NCI-H2227 treated with DMSO at 0.1 percent for 48 hours (cell line): ENCODE measurements around the gene EGFL8.
A peak's percentile ranks its signal among the peaks of the same experiment; 100 is the strongest.

Experiments
- DNase-seq: peaks from one replicate; lab custom pipeline; 2025; lab: John Stamatoyannopoulos, UW

EGFL8 gene

DNA sequence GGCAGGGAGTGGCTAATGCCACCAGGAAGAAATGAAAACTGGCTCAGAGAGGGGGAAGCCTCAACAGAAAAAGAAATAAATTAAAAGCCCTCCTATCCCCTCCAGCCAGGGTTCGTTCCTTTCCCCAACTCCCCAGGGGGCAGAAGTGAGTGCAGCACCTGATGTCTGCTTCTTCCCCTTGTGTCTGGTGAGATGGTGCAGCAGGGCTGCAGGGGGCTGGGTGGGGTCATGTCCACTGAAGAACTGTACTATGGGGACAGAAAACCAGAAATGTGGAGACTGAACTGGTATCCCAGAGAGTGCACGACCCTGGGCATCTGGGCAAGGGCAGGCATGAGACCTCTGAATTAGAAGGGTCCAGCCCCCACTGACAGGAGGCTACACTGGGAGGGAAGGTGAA lies 4.0 kb downstream of the EGFL8 start:
- no peak for DNase-seq

DNA sequence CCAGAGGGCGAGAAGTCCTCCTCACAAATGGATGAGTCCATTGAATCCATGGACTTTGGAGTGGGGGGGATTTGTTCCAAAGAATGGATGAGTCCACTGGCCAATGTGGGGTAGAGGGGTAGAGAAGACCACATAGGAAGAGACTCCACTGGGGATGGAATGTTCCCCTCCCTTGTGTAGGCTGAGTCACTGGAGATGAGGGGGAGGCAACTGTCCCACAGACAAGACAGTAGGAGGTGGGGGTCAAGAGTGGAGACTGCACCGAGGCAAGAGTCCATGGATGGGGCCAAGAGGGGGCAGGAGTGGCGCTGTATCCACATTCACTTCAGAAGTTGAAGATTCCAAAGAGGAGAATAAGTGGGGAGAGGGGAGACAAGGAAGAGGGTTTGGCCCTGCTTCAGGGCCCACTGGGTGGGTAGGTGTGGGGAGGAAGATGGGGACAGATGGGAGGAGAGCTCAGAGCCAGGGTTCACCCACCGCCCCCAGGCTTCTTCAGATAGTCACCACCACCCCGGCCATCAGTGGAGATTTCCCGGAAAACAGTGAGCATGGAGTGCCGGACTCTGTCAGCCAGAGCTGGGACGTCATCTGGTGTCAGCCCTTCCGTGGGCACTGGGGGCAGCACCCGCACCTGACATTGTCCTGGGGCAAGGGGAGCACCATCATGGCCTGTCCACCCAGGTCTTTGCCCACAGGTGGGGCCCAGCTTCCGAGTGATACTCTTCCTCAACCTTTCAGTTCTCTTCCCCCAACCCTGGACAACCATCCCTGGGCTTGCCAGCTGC lies 4.6 kb downstream of the EGFL8 start:
- DNase-seq, result no peak

DNA sequence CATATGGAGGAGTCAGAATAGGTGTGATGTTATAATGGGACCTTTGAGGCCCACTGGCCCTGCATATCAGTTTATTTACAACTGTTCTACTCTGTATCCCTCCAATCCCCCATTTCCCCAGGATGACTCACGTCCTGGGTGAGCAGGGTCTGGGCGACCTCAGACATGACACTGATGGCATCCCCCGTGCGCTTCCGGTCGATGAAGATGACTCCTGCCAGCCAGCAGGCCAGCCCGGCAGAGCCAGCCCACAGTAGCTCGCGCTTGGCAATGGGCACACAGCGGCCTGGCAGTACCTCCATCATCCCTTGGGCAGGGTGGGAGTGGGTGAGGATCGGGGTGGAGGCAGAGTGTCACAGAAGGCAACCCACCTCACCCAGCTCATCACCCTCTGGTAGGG lies 5.9 kb downstream of the EGFL8 start:
- no peak for DNase-seq

DNA sequence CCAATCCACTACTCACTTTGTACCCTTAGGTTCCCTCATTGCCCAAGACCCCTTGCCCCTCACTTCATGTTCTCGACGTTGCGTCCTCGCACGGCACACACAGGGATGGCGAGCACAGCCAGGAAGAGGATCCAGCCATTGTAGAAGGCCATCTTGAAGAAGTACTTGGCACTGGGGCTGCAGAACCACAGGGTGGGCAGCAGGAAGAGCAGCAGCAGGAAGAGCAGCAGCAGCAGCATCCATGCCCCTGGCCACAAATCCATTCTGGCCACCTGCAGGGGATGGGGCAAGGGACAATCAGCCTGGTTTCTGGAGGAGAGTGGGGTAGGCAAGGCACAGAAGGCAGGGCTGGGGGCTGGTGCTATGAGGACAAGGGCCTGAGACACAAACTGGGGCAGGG lies 6.8 kb downstream of the EGFL8 start:
- no peak for DNase-seq

DNA sequence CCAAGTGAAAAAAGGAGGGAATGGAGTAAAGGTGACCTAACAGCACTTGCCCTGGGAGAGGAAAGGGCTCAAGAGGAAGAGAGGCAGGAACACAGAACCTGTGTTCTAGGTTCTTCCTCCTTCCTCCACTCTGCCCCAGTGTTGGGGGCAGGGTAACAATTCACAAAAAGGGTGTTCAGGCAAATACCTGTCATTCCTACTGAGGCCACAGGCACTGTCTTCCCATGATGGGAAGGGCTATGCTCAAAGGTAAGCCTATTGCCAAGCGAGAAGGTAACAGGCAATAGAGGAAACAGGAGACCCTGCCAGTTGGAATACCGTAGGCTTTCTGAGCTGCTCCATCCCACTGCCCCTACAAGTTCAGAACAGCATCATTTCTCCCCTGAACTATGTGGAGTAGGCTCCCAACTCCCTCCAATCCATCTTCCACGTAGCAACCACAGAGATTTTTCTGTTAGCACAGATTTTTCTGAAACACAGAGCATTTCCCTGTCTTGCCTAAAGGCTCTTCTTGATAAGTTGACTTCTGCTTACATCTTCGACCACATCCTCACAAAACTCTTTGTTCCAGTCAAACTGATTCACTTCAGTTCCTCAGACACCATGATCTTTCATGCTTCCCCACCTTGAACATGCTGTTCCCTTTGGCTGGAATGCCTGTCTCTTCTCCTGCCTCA lies 8.8 kb downstream of the EGFL8 start:
- DNase-seq, result no peak

DNA sequence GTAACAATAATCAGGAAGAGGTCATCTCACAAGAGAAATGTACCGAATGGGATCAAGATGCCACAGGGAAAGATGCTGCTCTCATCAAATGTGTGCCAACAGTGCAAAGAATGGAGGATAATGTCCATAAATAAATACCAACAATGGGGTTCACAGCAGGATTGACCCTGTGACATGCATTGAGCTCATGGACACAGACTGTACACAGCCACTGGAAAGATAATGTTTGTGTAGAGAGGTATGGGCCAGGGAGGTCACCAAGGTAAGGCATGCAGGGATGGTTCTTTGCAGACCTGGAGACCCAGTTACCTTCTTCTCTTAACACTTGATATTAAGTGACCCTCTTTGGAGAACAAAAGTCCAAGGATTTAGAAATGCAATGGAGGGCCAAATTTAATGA lies 10.0 kb downstream of the EGFL8 start:
- DNase-seq, result no peak

DNA sequence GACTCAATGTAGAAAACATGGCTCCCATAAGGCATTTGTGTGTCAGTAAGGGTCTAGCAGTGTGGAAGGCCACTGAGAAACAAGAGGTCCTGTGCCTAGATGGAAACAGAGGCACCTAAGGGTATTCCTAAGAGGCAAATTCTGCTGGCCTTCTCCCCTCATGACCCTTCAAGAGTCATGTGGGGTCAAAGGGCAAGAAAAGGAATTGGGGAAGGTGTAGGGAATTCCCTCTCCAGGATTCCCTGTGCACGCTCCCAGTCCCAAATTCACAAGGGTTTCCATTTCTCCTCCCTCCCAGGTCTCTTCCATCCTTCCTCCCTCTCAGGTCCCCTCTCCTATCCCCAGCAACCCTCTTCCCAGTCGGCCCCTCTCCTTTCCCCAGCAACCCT lies 10.9 kb downstream of the EGFL8 start:
- no peak for DNase-seq

DNA sequence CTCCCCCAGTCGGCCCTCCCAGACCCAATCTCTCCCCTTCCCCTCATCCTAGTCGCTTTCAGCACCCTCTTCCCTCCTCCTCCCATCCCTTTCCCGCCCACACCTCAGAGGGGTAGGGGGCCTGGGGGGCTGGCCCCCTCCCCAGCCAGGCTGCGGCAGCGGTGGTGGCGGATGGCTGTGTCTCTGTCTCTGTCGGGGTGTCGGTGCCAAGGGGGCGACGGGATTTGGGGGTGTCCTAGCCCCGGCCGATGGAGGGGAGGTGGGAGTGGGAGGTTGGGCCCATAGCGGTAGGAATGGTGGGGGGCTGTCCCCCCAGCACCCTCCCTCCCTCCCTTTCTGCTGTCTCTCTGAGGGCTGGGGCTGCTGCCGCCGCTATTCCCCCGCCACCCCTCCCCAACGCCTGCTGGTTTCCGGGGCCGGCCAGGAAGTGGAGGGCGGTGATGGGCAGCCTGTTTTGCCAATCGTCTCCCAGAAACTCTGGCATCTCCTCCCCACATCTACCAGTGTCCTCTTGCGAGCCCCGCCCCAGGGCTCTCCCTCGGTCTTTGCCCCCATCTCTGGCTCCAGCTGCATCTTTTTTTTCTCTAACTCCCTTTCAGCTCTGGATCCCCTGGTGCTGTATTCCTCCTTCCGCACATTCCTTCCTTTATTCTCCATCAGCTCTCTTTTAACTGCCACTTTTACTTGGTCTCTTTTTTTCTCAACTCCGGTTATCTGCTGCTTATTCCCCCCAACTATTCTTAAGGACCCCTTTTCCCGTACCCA lies 11.5 kb downstream of the EGFL8 start, which contains the start of gene AGPAT1:
AGPAT1 (minus strand) TSS at position 374 of the 765 bp plus-strand sequence. CDS start 4,588 bp downstream, outside the sequence.
- DNase-seq, result peak; percentile 94

DNA sequence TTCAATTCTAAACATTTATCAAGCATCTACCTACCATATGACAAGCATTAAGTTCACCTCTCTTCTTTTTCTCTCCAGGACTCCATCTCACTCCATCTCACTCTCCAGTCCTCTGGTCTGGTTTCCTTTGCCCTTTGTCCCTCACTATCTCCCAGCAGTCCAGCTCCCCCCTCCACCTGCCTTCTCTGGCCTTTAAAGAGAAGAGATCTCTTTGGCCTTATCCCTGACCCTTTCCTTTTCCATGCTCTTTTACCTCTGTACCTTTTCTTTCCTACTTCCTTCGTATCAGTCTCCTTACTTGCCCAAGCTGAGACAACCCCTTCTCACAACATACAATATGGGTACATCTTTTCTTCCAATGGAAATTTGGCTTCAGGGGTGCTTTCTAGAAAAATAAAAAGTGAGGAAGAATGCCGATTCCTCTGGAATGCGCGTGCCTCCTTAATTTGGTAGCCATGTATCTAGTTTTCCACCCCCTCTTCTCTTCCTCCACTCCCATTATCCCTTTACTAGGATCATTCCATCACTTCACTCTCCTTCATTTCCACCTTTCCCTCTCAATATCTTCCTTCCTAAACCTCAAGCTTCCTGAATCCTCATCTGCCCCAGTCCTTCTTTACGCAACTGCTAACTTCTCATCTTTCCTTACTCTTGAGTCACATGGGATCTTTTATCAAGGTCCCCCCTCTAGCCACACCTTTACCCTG lies 12.2 kb downstream of the EGFL8 start:
- DNase-seq, result peak; percentile 57

DNA sequence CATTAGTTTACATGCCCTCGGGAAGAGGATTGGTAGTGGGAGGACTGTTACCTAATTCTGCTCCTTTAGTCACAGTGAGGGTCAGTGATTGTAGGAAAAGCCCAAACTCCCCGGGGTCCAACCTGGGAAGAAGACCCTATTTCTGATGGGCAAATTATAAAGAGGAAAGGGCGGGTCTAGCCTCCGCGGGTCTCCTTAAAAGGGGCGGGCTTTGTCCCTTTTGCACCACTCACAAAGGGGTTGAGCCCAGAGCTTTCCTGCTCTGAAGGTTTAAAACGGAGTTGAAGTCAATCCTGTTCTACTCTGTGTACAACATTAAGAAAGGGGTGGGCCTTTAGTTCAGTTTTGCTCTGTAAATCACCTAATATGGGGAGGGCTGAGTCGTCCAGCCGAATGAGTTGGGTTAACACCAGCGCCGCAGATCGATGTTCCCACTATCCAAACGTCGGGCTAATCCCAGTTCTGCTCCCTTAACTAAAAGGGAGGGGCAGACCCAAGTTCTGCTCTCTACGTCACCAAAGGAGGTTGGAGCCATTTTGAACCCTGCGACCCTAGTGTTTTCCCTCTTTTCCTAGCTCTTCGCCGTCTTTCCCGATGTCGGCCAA lies 12.9 kb downstream of the EGFL8 start:
- no peak for DNase-seq

DNA sequence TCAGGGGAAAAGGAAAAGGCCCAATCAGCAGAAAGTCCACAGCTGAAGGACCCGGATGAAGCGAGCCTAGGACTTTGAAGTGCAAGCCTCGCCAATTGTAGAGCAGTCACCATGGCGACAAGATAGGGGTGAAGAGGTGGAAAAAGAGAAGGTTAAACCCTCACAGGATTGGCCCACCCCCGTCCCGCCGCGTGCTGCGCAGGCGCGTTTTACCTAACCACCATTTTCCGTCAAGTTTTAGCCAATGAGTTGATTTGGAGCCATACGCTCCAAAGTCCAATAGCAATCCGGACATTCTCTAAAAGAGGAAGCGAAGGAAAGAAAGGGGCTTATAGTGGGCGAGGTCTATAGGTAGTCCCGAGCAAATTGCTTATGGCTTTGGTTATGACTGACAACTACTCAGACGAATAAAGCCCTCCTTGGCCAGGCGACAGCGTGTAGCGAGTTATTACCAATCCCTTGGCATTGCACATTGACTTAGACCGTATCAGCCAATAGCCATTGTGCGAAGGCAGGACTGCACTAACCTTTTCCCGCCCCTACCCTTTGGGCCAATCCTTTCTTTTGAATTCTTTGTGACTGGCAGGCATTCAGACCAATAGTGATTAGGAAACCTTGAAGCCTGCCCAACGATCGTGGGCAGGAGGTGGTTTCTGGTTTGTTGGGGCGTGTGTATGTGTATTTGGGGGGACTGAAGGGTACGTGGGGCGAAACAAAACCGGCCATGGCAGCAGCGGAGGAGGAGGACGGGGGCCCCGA lies 13.6 kb downstream of the EGFL8 start, which contains the start of gene RNF5:
RNF5 (plus strand) TSS at position 618 of the 759 bp plus-strand sequence; CDS start at position 725, 107 bp downstream.
- DNase-seq, result peak; percentile 100

DNA sequence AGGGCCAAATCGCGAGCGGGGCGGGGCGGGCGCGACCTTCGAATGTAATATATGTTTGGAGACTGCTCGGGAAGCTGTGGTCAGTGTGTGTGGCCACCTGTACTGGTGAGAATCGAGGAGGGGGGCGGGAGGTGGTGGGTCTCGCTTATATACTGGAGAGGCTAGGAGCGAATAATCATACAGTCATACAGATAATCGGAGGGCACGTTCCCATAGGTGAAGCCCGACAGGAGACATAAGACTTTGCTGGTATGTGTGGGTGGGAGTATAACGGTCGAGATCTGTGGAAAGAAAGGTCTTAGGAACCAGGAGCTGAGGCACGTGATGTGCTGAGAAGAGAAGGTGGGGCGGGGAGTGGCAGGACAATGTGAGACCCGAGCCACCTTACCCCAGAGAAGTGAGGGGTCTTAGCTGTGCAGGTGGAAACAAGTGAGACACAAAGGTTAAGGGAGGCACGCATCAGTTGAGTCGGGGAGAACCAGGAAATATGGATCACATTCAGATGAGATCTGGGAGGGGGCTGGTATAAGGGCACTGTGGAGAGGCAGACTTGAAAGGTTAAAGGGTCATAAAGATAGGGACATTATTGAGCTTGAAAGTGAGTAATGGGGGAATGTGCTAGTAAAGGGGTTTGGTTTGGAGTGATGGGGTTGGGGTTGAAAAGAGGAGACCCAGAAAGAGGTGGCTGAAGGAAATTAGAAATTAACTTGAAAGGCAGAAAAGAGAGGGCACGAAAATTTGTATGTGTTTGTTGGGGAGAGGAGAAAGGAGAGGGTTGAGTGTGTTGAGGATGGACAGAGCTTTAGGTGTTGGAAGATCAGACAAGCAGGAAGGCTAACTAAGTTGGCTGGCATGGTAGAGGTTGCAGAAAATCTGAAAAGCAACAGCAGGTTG lies 14.4 kb downstream of the EGFL8 start:
- DNase-seq, result no peak

DNA sequence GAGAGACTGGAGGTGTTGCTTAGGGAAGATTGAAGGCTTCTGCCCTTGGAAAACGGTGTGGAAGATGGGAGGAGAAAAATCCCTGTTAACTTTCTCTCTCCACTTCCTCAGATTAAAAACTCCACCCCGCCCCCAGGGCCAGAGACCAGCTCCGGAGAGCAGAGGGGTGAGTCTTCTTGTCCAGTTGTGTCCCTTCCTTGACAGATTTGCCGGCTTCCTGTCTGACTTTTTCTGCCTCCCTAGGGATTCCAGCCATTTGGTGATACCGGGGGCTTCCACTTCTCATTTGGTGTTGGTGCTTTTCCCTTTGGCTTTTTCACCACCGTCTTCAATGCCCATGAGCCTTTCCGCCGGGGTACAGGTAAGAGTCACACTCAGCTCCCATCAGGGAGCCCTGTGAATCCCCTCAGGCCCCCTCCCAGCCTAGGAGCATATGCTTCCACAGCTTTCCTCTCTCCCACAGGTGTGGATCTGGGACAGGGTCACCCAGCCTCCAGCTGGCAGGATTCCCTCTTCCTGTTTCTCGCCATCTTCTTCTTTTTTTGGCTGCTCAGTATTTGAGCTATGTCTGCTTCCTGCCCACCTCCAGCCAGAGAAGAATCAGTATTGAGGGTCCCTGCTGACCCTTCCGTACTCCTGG lies 15.5 kb downstream of the EGFL8 start:
- no peak for DNase-seq

DNA sequence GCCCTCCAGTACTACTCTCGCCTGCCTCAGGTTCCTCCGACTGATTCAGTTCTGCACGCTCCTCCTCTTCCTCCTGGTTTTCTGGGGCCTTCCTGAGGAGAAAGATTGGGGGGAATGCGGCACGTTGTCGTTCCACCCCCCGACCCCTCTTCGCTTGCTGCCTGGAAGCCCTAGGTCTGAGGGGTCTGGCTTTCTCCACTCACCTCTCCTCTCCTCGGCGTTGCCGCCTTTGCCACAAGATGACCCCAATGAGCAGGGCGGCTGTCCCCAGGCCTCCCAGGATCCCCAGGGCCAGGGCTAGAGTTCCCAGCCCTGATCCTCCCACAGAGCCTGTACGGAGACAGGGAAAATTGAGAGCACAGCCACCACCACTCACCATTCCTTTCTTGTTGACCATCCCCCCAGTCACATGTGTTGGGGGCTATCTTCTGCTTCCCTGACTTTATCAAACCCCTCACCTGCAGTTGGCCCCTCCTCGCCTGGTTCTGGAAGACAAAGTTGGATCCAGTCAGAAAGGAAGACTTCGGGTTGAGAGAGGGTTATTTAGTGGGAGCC lies 16.8 kb downstream of the EGFL8 start:
- DNase-seq, result no peak

DNA sequence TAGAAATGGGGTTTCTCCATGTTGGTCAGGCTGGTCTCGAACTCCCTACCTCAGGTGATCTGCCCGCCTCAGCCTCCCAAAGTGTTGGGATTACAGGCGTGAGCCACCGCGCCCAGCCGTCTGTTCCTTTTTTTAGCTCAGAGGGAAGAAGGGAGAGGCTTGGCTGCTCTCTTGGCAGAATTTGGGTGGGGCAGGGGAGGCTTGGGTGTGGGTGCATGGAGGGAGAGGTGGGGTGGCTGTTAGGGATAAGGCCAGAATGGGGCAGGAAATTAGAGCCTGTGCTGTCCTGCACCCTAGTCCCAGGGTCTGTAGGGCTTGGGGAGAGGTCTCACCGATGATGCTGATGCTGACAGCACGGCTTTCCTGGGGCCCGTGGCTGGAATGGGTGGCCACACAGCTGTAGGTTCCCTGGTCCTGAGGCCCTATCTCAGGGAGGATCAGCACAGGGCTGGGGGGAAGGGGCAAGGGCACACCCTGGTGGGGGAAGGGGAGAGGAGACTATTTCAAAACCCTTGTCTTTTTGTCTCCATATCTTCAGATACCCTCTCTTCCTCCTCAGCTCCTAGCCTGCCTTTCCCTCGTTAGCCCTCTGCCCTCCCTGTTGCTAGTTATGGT lies 17.6 kb downstream of the EGFL8 start:
- DNase-seq, result no peak

DNA sequence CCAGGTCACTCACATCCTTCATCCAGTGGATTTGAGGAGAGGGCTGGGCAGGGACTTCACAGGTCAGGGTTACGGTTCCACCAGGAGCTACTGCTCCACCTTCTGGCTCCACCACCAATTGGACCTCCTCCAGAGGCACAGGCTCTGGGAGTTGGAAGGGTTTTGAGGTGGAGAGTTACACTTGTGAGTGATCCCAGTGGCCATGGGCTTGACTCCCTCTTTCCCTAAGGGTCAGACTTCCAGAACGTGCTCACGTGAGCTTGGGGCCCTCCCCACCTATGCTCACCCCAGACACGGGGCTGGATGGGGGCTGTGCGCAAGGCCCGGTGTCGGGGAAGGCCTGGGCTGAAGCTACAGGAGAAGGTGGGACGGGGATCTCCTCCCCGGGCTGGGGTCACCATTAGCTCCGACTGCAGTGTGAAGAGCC lies 18.2 kb downstream of the EGFL8 start:
- no peak for DNase-seq

DNA sequence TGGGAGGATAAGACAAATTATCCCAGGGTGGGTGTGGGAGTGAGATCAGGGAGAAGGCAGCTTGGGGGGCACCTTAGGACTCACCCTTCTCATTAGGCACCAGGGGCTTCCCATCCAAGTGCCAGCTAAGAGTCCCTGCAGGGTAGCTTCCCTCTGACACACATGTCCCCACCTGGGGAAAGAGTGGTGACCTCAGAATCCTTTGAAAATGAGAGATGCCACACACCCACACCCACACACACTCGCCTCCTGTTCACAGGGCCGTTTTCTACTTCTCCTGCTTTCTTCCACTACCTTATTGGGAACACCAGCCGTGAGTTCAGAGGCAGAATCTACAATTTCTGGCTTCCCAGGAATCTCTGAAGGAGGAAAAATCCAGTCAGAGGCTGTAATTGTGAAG lies 18.6 kb downstream of the EGFL8 start:
- DNase-seq, result no peak

DNA sequence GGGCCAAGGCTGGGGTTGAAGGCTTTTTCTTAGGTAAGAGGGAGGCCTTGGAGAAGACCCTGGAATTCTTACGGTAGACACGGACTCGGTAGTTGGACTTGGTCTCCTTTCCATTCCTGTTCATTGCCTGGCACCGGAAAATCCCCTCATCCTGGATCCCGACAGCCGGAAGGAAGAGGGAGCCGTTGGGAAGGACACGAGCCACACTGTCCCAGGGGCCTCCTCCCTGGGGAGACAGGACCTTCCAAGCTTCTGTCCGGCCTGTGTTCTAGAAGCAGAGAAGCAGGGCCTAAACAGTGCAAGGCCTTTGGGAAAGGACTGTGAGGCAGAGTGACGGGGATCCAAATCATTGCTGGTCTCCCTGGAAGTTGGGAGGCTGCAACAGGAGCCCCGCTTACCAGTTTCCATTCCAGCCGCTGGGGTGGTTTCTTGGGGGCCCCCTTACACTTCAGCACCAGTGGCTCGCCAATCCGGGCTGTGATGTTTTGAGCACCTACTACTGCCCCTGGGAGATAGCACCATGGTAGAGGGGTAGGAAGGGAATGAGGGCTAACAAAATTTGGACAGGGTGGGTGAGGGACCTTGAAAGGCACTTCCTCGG lies 19.2 kb downstream of the EGFL8 start:
- DNase-seq, result no peak
